IgD-negative memory B cell (primary cell): ENCODE measurements around the gene LRRC4C. TPM values are rescaled to one million over a fixed set of nuclear protein-coding genes. Genes with fewer than 3 reads are reported as not detected.
"Not testable (repeated sequence)": the region's sequence is repeated elsewhere in the genome, so short reads cannot be mapped to it uniquely, and the experiment has no call there.

Source experiments
- H3K27ac Mint-ChIP-seq, 3 donors: one replicate each; pipeline ENCODE4 v1.8.0; 2020 to 2022; ENCODE audit warnings: mild to moderate bottlenecking in 3 of 3, mixed read lengths in 3 of 3, moderate library complexity in 1 of 3
- H3K27me3 Mint-ChIP-seq: one replicate; pipeline ENCODE4 v1.8.0; 2021; ENCODE audit warnings: mixed read lengths
- H3K36me3 Mint-ChIP-seq: one replicate; pipeline ENCODE4 v1.8.0; 2020; ENCODE audit warnings: mild to moderate bottlenecking, mixed read lengths
- H3K4me1 Mint-ChIP-seq, 3 donors: one replicate each; pipeline ENCODE4 v1.8.0; 2020 to 2022; ENCODE audit warnings: mixed read lengths in 3 of 3, mild to moderate bottlenecking in 1 of 3
- H3K4me3 Mint-ChIP-seq, 4 donors: one replicate each; pipeline ENCODE4 v1.8.0; 2020 to 2022; ENCODE audit warnings: mild to moderate bottlenecking in 4 of 4, mixed read lengths in 4 of 4, moderate library complexity in 3 of 4
- H3K9me3 Mint-ChIP-seq, 3 donors: one replicate each; pipeline ENCODE4 v1.8.0; 2020 to 2021; ENCODE audit warnings: mixed read lengths in 3 of 3, mild to moderate bottlenecking in 1 of 3
- polyA plus RNA-seq: library from polyadenylated mRNA; unstranded; fragments of 300-500 nt; fragmentation: Illumina TruSeq; gene quantifications from one replicate; pipeline ENCODE4 v1.2.3, GENCODE V29; 2021

The LRRC4C gene
- polyA plus RNA-seq, 1 donor from 2014 or later = not detected

- peaks cover 2 to 15% (median 2%) of the 10 kb centered on the region in 3 donors for H3K9me3 Mint-ChIP-seq
- no peak overlapping the region for H3K27ac Mint-ChIP-seq
- H3K27me3 Mint-ChIP-seq = no peaks in the 10 kb centered on the region
- no peak overlapping the region for H3K4me3 Mint-ChIP-seq
- no peaks in the 10 kb centered on the region for H3K4me1 Mint-ChIP-seq
- no peaks in the 10 kb centered on the region for H3K36me3 Mint-ChIP-seq
Measured at GRCh38 chr11:41050791-41051190, 408.7 kb downstream of the LRRC4C start.

- Mint-ChIP-seq H3K4me1 (no peaks in the 10 kb centered on the region), H3K27me3 (no peaks in the 10 kb centered on the region), H3K4me3 (no peak overlapping the region), H3K9me3 (peaks cover 2 to 15% (median 4%) of the 10 kb centered on the region in 3 donors), H3K36me3 (no peaks in the 10 kb centered on the region), H3K27ac (no peak overlapping the region)
Measured at GRCh38 chr11:41047229-41047628, 412.2 kb downstream of the LRRC4C start.

GRCh38 chr11:41045266-41045665 lies 414.2 kb downstream of the LRRC4C start:
- Mint-ChIP-seq H3K36me3 (no peaks in the 10 kb centered on the region), H3K27ac (no peak overlapping the region), H3K4me3 (no peak overlapping the region), H3K9me3 (peaks cover 2 to 6% (median 4%) of the 10 kb centered on the region in 3 donors), H3K27me3 (no peaks in the 10 kb centered on the region), H3K4me1 (peaks cover 0 to 2% (median 0%) of the 10 kb centered on the region in 3 donors)

GRCh38 chr11:41044747-41045146 lies 414.7 kb downstream of the LRRC4C start:
- Mint-ChIP-seq H3K27ac (no peak overlapping the region), H3K4me3 (no peak overlapping the region), H3K4me1 (peaks cover 0 to 2% (median 0%) of the 10 kb centered on the region in 3 donors), H3K36me3 (no peaks in the 10 kb centered on the region), H3K9me3 (peaks cover under 1 to 6% (median 4%) of the 10 kb centered on the region in 3 donors), H3K27me3 (no peaks in the 10 kb centered on the region)

GRCh38 chr11:41042688-41043087 lies 416.8 kb downstream of the LRRC4C start:
- Mint-ChIP-seq H3K4me1 (peaks cover 0 to 5% (median 0%) of the 10 kb centered on the region in 3 donors), H3K27ac (no peak overlapping the region), H3K36me3 (no peaks in the 10 kb centered on the region), H3K9me3 (peaks cover 0 to 4% (median 3%) of the 10 kb centered on the region in 3 donors), H3K27me3 (no peaks in the 10 kb centered on the region), H3K4me3 (no peak overlapping the region)

GRCh38 chr11:41040474-41040873 lies 419.0 kb downstream of the LRRC4C start:
- Mint-ChIP-seq H3K27ac (peak overlapping the region in 1 of 3 donors; percentile 41), H3K4me1 (peaks cover 0 to 5% (median 0%) of the 10 kb centered on the region in 3 donors), H3K27me3 (no peaks in the 10 kb centered on the region), H3K4me3 (no peak overlapping the region), H3K36me3 (no peaks in the 10 kb centered on the region), H3K9me3 (peaks cover 0 to 3% (median 3%) of the 10 kb centered on the region in 3 donors)

GRCh38 chr11:41039592-41039991 lies 419.9 kb downstream of the LRRC4C start:
- Mint-ChIP-seq H3K36me3 (no peaks in the 10 kb centered on the region), H3K27ac (no peak overlapping the region), H3K4me3 (peak overlapping the region in 1 of 4 donors; percentile 49), H3K9me3 (peaks cover 0 to 3% (median 2%) of the 10 kb centered on the region in 3 donors), H3K27me3 (no peaks in the 10 kb centered on the region), H3K4me1 (peaks cover 0 to 5% (median 0%) of the 10 kb centered on the region in 3 donors)

- Mint-ChIP-seq H3K4me1 (no peaks in the 10 kb centered on the region), H3K4me3 (no peak overlapping the region), H3K36me3 (no peaks in the 10 kb centered on the region), H3K27ac (no peak overlapping the region), H3K27me3 (no peaks in the 10 kb centered on the region), H3K9me3 (peaks cover under 1 to 4% (median 4%) of the 10 kb centered on the region in 3 donors)
Measured at GRCh38 chr11:41031551-41032060, 427.8 kb downstream of the LRRC4C start.

- Mint-ChIP-seq H3K27me3 (no peaks in the 10 kb centered on the region), H3K36me3 (peaks cover 2% of the 10 kb centered on the region), H3K4me1 (no peaks in the 10 kb centered on the region), H3K27ac (no peak overlapping the region), H3K4me3 (no peak overlapping the region), H3K9me3 (peaks cover 0 to 7% (median 3%) of the 10 kb centered on the region in 3 donors)
Measured at GRCh38 chr11:41020259-41020658, 439.2 kb downstream of the LRRC4C start.

GRCh38 chr11:41019666-41020065 lies 439.8 kb downstream of the LRRC4C start:
- H3K36me3 Mint-ChIP-seq, H3K9me3 Mint-ChIP-seq, H3K4me1 Mint-ChIP-seq, H3K27ac Mint-ChIP-seq, H3K27me3 Mint-ChIP-seq, H3K4me3 Mint-ChIP-seq: not testable (repeated sequence)

GRCh38 chr11:41018224-41018623 lies 441.2 kb downstream of the LRRC4C start:
- Mint-ChIP-seq H3K4me3 (no peak overlapping the region), H3K4me1 (no peaks in the 10 kb centered on the region), H3K27ac (no peak overlapping the region), H3K9me3 (peaks cover 0 to 7% (median 3%) of the 10 kb centered on the region in 3 donors), H3K27me3 (no peaks in the 10 kb centered on the region), H3K36me3 (peaks cover 2% of the 10 kb centered on the region)

- Mint-ChIP-seq H3K9me3 (peaks cover 5 to 8% (median 5%) of the 10 kb centered on the region in 3 donors), H3K4me1 (no peaks in the 10 kb centered on the region), H3K36me3 (peaks cover 2% of the 10 kb centered on the region), H3K27me3 (no peaks in the 10 kb centered on the region), H3K27ac (no peak overlapping the region), H3K4me3 (no peak overlapping the region)
Measured at GRCh38 chr11:41010361-41011050, 448.9 kb downstream of the LRRC4C start.

GRCh38 chr11:41005986-41006385 lies 453.5 kb downstream of the LRRC4C start:
- Mint-ChIP-seq H3K4me3 (no peak overlapping the region), H3K4me1 (no peaks in the 10 kb centered on the region), H3K9me3 (peaks cover 5 to 8% (median 6%) of the 10 kb centered on the region in 3 donors), H3K27me3 (no peaks in the 10 kb centered on the region), H3K27ac (no peak overlapping the region), H3K36me3 (no peaks in the 10 kb centered on the region)

GRCh38 chr11:41003339-41004282 lies 455.8 kb downstream of the LRRC4C start:
- no peak overlapping the region for H3K4me3 Mint-ChIP-seq
- no peaks in the 10 kb centered on the region for H3K27me3 Mint-ChIP-seq
- H3K27ac Mint-ChIP-seq = no peak overlapping the region
- no peaks in the 10 kb centered on the region for H3K36me3 Mint-ChIP-seq
- peaks cover 5 to 8% (median 5%) of the 10 kb centered on the region in 3 donors for H3K9me3 Mint-ChIP-seq
- no peaks in the 10 kb centered on the region for H3K4me1 Mint-ChIP-seq

GRCh38 chr11:40998920-40999319 lies 460.5 kb downstream of the LRRC4C start:
- Mint-ChIP-seq H3K27me3 (no peaks in the 10 kb centered on the region), H3K36me3 (no peaks in the 10 kb centered on the region), H3K27ac (no peak overlapping the region), H3K9me3 (peaks cover 0 to 4% (median 0%) of the 10 kb centered on the region in 3 donors), H3K4me3 (no peak overlapping the region), H3K4me1 (no peaks in the 10 kb centered on the region)
